ENCODE results near the gene CCDC63.

Gene CCDC63

DNA sequence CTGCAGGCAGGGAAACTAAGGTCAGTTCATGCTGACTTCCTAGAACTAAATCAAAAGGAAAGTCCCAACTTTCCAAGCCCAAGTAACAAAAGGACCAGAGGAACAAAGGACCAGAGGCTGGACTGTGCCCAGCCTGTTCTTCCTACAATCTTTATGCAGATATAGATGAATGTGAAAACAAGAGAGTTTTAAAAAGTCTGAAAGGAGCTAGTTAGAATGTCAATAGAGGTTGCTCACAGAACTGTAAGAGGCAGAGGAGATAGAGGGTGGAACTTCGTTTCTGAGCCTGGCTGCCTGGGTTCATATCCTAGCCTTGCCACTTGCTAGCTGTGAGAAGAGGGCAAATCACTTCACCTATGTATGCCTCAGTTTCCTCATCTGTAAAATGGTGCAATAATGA, 30.0 kb upstream of the CCDC63 start:
- Histone ChIP-seq H3K4me1 (ENCODE audit: control insufficient read depth in 1 of 2, insufficient read depth in 2 of 2, low read length in 2 of 2) (peaks cover 12% of the 10 kb centered on the region in 2 donors), H3K27me3 (ENCODE audit: control insufficient read depth in 1 of 2, insufficient read depth in 2 of 2, low read length in 2 of 2) (no peaks in the 10 kb centered on the region), H3K27ac (ENCODE audit: low read depth, low read length) (no peak overlapping the region), H3K4me3 (ENCODE audit: low read depth in 1 of 2, low read length in 2 of 2) (no peak overlapping the region), H3K9ac (ENCODE audit: low read depth in 1 of 2, low read length in 2 of 2) (no peak overlapping the region), H3K9me3 (ENCODE audit: control insufficient read depth in 1 of 2, low read length in 2 of 2) (no peaks in the 10 kb centered on the region), H3K36me3 (ENCODE audit: control insufficient read depth in 1 of 2, insufficient read depth in 2 of 2, low read length in 2 of 2) (no peaks in the 10 kb centered on the region)

DNA sequence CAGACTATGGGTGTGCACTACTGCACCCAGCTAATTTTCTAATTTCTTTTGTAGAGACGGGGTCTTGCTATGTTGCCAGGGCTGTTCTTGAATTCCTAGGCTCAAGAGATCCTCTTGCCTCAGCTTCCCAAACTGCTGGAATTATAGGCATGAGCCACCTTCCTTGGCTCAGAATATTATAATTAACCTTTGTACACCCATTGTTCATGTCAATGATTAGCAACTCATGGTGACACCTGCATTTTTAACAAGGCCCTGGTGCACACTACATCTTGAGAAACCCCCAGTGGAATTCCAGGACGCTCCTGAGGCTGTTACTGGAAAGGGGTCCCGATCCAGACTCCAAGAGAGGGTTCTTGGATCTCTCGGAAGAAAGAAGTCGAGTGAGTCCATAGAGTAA, 28.3 kb upstream of the CCDC63 start:
- H3K36me3 ChIP-seq (ENCODE audit: control insufficient read depth in 1 of 2, insufficient read depth in 2 of 2, low read length in 2 of 2), result no peaks in the 10 kb centered on the region
- no peaks in the 10 kb centered on the region for H3K9me3 ChIP-seq (ENCODE audit: control insufficient read depth in 1 of 2, low read length in 2 of 2)
- no peaks in the 10 kb centered on the region for H3K27me3 ChIP-seq (ENCODE audit: control insufficient read depth in 1 of 2, insufficient read depth in 2 of 2, low read length in 2 of 2)
- peaks cover 12% of the 10 kb centered on the region in 2 donors for H3K4me1 ChIP-seq (ENCODE audit: control insufficient read depth in 1 of 2, insufficient read depth in 2 of 2, low read length in 2 of 2)
- H3K27ac ChIP-seq (ENCODE audit: low read depth, low read length), result peak overlapping the region; percentile 17
- no peak overlapping the region for H3K4me3 ChIP-seq (ENCODE audit: low read depth in 1 of 2, low read length in 2 of 2)
- H3K9ac ChIP-seq (ENCODE audit: low read depth in 1 of 2, low read length in 2 of 2), result no peak overlapping the region

DNA sequence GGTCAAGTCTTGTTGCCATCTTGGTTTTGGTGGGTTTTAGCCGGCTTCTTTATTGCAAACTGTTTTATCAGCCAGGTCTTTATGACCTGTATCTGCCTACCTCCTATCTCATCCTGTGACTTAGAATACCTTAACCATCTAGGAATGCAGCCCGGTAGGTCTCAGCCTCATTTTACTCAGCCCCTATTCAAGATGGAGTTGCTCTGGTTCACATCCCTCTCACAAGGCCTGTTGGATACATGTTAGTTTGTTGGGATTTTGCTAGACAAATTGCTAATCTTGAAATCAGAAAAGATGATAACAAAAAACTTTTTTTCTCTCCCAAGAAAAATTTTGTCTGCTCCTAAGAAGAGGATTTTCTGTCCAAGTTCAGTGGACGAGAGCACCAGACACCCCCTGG, 27.6 kb upstream of the CCDC63 start:
- Histone ChIP-seq H3K9me3 (ENCODE audit: control insufficient read depth in 1 of 2, low read length in 2 of 2) (no peaks in the 10 kb centered on the region), H3K36me3 (ENCODE audit: control insufficient read depth in 1 of 2, insufficient read depth in 2 of 2, low read length in 2 of 2) (no peaks in the 10 kb centered on the region), H3K4me3 (ENCODE audit: low read depth in 1 of 2, low read length in 2 of 2) (no peak overlapping the region), H3K4me1 (ENCODE audit: control insufficient read depth in 1 of 2, insufficient read depth in 2 of 2, low read length in 2 of 2) (peaks cover 12% of the 10 kb centered on the region in 2 donors), H3K27ac (ENCODE audit: low read depth, low read length) (peak overlapping the region; percentile 42), H3K27me3 (ENCODE audit: control insufficient read depth in 1 of 2, insufficient read depth in 2 of 2, low read length in 2 of 2) (no peaks in the 10 kb centered on the region), H3K9ac (ENCODE audit: low read depth in 1 of 2, low read length in 2 of 2) (no peak overlapping the region)

DNA sequence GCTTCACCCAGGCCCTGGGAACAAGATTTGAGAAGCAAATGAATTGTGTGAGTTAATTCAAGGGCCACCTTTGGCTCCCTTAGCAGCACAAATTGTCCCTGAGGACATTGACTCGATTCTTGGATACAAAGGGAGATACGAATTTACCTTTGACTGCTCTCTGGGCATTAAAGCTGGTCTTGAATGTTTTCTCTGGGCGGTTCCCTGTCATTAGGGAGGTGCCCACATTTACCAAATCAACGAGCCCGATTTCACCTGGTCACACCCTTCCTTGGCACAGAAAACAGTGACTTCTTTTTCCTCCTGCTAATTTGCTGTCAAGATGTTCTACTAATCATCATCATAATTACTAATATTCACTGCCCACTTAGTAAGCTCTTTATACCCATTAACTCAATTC, 27.1 kb upstream of the CCDC63 start:
- Histone ChIP-seq H3K36me3 (ENCODE audit: control insufficient read depth in 1 of 2, insufficient read depth in 2 of 2, low read length in 2 of 2) (no peaks in the 10 kb centered on the region), H3K4me1 (ENCODE audit: control insufficient read depth in 1 of 2, insufficient read depth in 2 of 2, low read length in 2 of 2) (peaks cover 12% of the 10 kb centered on the region in 2 donors), H3K9ac (ENCODE audit: low read depth in 1 of 2, low read length in 2 of 2) (no peak overlapping the region), H3K27ac (ENCODE audit: low read depth, low read length) (peak overlapping the region; percentile 42), H3K9me3 (ENCODE audit: control insufficient read depth in 1 of 2, low read length in 2 of 2) (no peaks in the 10 kb centered on the region), H3K4me3 (ENCODE audit: low read depth in 1 of 2, low read length in 2 of 2) (no peak overlapping the region), H3K27me3 (ENCODE audit: control insufficient read depth in 1 of 2, insufficient read depth in 2 of 2, low read length in 2 of 2) (no peaks in the 10 kb centered on the region)

DNA sequence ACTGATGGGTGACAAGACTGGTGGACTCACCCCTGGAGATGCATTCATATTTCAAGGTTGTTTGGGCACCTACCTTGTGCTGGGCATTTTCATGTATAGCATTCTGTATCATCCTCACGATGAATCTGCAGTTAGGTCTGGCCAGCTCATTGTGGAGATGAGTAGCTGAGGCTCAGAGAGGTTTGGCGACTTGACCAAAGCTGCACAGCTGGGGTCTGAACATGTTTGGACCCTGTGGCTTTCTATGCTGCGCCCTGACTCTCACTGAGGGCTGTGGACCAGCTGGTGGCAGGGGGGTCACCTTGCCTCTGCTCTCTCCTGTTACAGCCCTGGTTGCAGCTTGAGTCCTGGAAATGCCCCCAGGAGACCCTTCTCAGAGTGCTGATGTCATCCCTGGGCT, 24.9 kb upstream of the CCDC63 start:
- Histone ChIP-seq H3K27ac (ENCODE audit: low read depth, low read length) (no peak overlapping the region), H3K4me3 (ENCODE audit: low read depth in 1 of 2, low read length in 2 of 2) (no peak overlapping the region), H3K9ac (ENCODE audit: low read depth in 1 of 2, low read length in 2 of 2) (no peak overlapping the region), H3K4me1 (ENCODE audit: control insufficient read depth in 1 of 2, insufficient read depth in 2 of 2, low read length in 2 of 2) (peaks cover 14% of the 10 kb centered on the region in 2 donors), H3K36me3 (ENCODE audit: control insufficient read depth in 1 of 2, insufficient read depth in 2 of 2, low read length in 2 of 2) (no peaks in the 10 kb centered on the region), H3K9me3 (ENCODE audit: control insufficient read depth in 1 of 2, low read length in 2 of 2) (no peaks in the 10 kb centered on the region), H3K27me3 (ENCODE audit: control insufficient read depth in 1 of 2, insufficient read depth in 2 of 2, low read length in 2 of 2) (no peaks in the 10 kb centered on the region)

DNA sequence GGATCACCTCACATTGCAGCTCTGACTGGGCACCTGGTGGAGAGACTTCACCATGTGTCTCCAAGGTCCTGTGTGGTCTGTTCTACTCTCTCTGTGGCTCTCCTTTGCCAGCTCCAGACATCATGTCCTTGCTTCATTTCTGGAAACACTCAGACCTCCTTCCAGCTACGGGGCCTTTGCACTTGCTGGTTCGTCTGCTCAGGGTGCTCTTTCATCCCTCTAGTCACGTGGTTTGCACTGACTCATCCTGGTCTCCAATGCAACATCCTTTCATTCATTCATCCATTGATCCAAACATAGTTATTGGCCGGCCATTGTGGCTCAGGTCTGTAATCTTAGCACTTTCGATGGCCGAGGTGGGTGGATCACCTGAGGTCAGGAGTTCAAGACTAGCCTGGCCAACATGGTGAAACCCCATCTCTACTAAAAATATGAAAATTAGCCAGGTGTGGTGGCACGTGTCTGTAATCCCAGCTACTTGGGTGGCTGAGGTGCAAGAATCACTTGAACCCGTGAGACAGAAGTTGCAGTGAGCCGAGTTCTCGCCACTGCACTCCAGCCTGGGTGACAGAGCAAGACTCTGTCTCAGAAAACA, 23.9 kb upstream of the CCDC63 start:
- Histone ChIP-seq H3K4me3 (ENCODE audit: low read depth in 1 of 2, low read length in 2 of 2) (no peak overlapping the region), H3K27ac (ENCODE audit: low read depth, low read length) (no peak overlapping the region), H3K27me3 (ENCODE audit: control insufficient read depth in 1 of 2, insufficient read depth in 2 of 2, low read length in 2 of 2) (no peaks in the 10 kb centered on the region), H3K9ac (ENCODE audit: low read depth in 1 of 2, low read length in 2 of 2) (no peak overlapping the region), H3K4me1 (ENCODE audit: control insufficient read depth in 1 of 2, insufficient read depth in 2 of 2, low read length in 2 of 2) (peaks cover 16% of the 10 kb centered on the region in 2 donors), H3K9me3 (ENCODE audit: control insufficient read depth in 1 of 2, low read length in 2 of 2) (no peaks in the 10 kb centered on the region), H3K36me3 (ENCODE audit: control insufficient read depth in 1 of 2, insufficient read depth in 2 of 2, low read length in 2 of 2) (no peaks in the 10 kb centered on the region)

DNA sequence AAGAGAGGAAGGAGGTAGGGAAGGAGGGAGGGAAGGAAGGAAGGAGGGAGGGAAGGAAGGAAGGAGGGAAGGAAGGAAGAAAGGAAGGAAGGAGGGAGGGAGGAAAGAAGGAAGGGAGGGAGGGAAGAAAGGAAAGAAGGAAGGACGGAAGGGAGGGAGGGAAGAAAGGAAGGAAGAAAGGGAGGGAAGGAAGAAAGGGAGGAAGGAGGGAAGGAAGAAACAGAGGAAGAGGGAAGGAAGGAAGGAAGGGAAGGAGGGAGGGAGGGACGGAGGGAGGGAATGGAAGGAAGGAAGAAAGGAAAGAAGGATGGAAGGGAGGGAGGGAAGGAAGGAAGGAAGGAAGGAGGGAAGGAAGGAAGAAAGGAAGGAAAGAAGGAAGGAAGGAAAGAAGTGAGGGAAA, 22.4 kb upstream of the CCDC63 start:
- no peak overlapping the region for H3K9ac ChIP-seq (ENCODE audit: low read depth in 1 of 2, low read length in 2 of 2)
- no peak overlapping the region for H3K27ac ChIP-seq (ENCODE audit: low read depth, low read length)
- no peaks in the 10 kb centered on the region for H3K9me3 ChIP-seq (ENCODE audit: control insufficient read depth in 1 of 2, low read length in 2 of 2)
- H3K4me3 ChIP-seq (ENCODE audit: low read depth in 1 of 2, low read length in 2 of 2), result no peak overlapping the region
- H3K4me1 ChIP-seq (ENCODE audit: control insufficient read depth in 1 of 2, insufficient read depth in 2 of 2, low read length in 2 of 2), result peaks cover 8 to 12% of the 10 kb centered on the region in 2 donors
- peaks cover 3 to 4% of the 10 kb centered on the region in 2 donors for H3K27me3 ChIP-seq (ENCODE audit: control insufficient read depth in 1 of 2, insufficient read depth in 2 of 2, low read length in 2 of 2)
- H3K36me3 ChIP-seq (ENCODE audit: control insufficient read depth in 1 of 2, insufficient read depth in 2 of 2, low read length in 2 of 2), result no peaks in the 10 kb centered on the region

DNA sequence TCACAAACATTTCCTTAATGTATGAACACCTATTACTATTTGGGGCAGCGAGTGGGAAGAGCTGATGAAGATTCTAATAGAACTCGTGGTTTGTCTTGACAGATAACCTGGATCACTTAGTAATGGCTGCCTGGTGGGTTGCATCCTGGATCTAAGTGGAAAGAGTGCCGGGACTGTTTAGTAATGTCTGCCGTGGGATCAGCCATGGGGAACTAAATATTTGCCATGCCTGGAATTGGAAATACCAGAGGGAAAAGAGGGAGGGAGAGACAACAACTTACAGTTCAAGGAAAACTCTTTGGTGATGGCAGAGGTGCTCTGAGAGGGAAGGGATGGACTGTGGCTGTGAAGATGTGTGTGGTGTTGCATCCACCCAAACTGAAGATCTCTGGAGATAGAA, 21.3 kb upstream of the CCDC63 start:
- Histone ChIP-seq H3K36me3 (ENCODE audit: control insufficient read depth in 1 of 2, insufficient read depth in 2 of 2, low read length in 2 of 2) (no peaks in the 10 kb centered on the region), H3K27me3 (ENCODE audit: control insufficient read depth in 1 of 2, insufficient read depth in 2 of 2, low read length in 2 of 2) (peaks cover 3 to 6% of the 10 kb centered on the region in 2 donors), H3K27ac (ENCODE audit: low read depth, low read length) (no peak overlapping the region), H3K4me3 (ENCODE audit: low read depth in 1 of 2, low read length in 2 of 2) (no peak overlapping the region), H3K9ac (ENCODE audit: low read depth in 1 of 2, low read length in 2 of 2) (no peak overlapping the region), H3K9me3 (ENCODE audit: control insufficient read depth in 1 of 2, low read length in 2 of 2) (no peaks in the 10 kb centered on the region), H3K4me1 (ENCODE audit: control insufficient read depth in 1 of 2, insufficient read depth in 2 of 2, low read length in 2 of 2) (peaks cover 4% of the 10 kb centered on the region in 2 donors)

DNA sequence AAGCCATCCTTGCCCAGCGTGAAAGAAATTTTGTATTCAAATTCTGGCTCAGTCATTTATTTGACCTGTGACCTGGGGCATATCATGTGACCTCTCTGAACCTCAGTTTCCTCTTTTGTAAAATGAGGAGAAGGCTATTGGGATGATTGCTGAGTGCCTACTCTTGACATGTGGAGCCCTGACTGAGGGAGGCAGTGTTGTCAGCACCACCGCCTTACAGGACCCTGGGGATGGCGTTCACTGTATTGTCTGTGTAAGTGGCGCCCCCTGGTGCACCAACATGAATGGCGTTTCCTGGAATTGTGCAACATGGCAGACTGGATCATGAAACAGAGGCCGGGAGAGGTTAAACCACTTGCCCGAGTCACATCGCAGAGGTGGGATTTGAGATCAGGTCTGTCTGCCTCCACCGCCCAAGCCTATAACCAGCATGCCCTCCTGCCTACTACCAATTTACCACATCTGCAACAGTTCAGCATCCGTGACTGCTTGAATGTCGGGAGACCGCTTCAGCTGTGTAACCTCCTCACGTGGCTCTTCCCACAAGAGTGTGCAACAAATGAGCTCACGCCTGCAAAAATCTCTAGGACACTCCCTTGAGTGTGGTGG, 20.1 kb upstream of the CCDC63 start:
- peak overlapping the region in 1 of 2 donors; percentile 44 for H3K4me3 ChIP-seq (ENCODE audit: low read depth in 1 of 2, low read length in 2 of 2)

DNA sequence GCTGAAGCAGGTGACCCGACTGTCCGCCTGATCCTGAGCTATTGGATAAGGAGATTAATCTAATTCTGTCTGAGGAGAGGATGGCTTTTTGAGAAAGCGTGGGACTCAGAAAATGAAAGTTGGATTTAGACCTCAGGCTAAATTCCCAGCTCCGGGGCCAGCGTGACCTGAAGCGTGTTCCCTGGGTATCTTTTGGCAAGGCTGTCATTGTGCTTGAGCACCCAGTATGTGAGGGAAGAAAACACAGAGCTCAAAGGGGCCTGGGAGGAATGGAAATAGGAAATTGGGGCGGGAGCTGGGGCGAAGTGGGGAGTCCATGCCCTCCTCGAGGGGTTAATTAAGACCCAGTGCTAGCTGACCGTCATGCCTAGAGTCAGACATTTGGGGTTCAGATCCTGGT, 17.5 kb upstream of the CCDC63 start:
- no peak overlapping the region for H3K27ac ChIP-seq (ENCODE audit: low read depth, low read length)

More for the DNA sequence above, 20.1 kb upstream of the CCDC63 start:
- Histone ChIP-seq H3K27ac (ENCODE audit: low read depth, low read length) (no peak overlapping the region), H3K36me3 (ENCODE audit: control insufficient read depth in 1 of 2, insufficient read depth in 2 of 2, low read length in 2 of 2) (no peaks in the 10 kb centered on the region), H3K27me3 (ENCODE audit: control insufficient read depth in 1 of 2, insufficient read depth in 2 of 2, low read length in 2 of 2) (peaks cover 5 to 6% of the 10 kb centered on the region in 2 donors), H3K9me3 (ENCODE audit: control insufficient read depth in 1 of 2, low read length in 2 of 2) (no peaks in the 10 kb centered on the region), H3K9ac (ENCODE audit: low read depth in 1 of 2, low read length in 2 of 2) (peak overlapping the region in 1 of 2 donors; percentile 10), H3K4me1 (ENCODE audit: control insufficient read depth in 1 of 2, insufficient read depth in 2 of 2, low read length in 2 of 2) (peaks cover 4% of the 10 kb centered on the region in 2 donors)

More for the DNA sequence above, 17.5 kb upstream of the CCDC63 start:
- no peak overlapping the region for H3K4me3 ChIP-seq (ENCODE audit: low read depth in 1 of 2, low read length in 2 of 2)
- peaks cover 5 to 6% of the 10 kb centered on the region in 2 donors for H3K27me3 ChIP-seq (ENCODE audit: control insufficient read depth in 1 of 2, insufficient read depth in 2 of 2, low read length in 2 of 2)
- H3K4me1 ChIP-seq (ENCODE audit: control insufficient read depth in 1 of 2, insufficient read depth in 2 of 2, low read length in 2 of 2), result peaks cover 4% of the 10 kb centered on the region in 2 donors
- H3K9me3 ChIP-seq (ENCODE audit: control insufficient read depth in 1 of 2, low read length in 2 of 2), result no peaks in the 10 kb centered on the region
- H3K9ac ChIP-seq (ENCODE audit: low read depth in 1 of 2, low read length in 2 of 2), result no peak overlapping the region
- H3K36me3 ChIP-seq (ENCODE audit: control insufficient read depth in 1 of 2, insufficient read depth in 2 of 2, low read length in 2 of 2), result no peaks in the 10 kb centered on the region
